ENCODE measurements around the gene SSX7. TPM values are rescaled to one million over a fixed set of nuclear protein-coding genes. Genes with fewer than 3 reads are reported as not detected.

The SSX7 gene
- not detected in 2 replicates for total RNA-seq

GRCh38 chrX:52654800-52655199 lies at the start of gene SSX7:
SSX7 (minus strand) TSS chrX:52654900; CDS start chrX:52653472, 1,428 bp downstream.

Small RNAs within 50 kb of the gene (small RNA-seq; reads per million reads assigned to genes)
- gene AL450023.3: not detected
- gene RNA5SP504: not detected

Other genes starting within 250 kb of the SSX7 start
- not detected in 2 replicates for gene XAGE1A, start 159.1 kb downstream of the SSX7 start, total RNA-seq
- gene XAGE1B, start 137.8 kb downstream of the SSX7 start, total RNA-seq: not detected in 2 replicates
- gene SSX2, start 52.3 kb upstream of the SSX7 start, total RNA-seq: not detected in 2 replicates
- not detected in 2 replicates for gene SSX2B, start 96.4 kb upstream of the SSX7 start, total RNA-seq
- gene SPANXN5, start 142.5 kb upstream of the SSX7 start, total RNA-seq: not detected in 2 replicates
- not detected in 2 replicates for gene XAGE5, start 156.4 kb upstream of the SSX7 start, total RNA-seq
- gene XAGE3, start 213.2 kb upstream of the SSX7 start, total RNA-seq: not detected in 2 replicates
- gene FAM156B, start 242.4 kb upstream of the SSX7 start, total RNA-seq: 6.5 and 8.2 TPM in 2 replicates